Measurements from ENCODE around the gene ADORA2A.

The ADORA2A gene

GRCh38 chr22:24414523-24414922 is 12.9 kb upstream of the ADORA2A start:
- Histone ChIP-seq H3K27me3 (ENCODE audit: insufficient read depth, poor library complexity, severe bottlenecking) (no peaks in the 10 kb centered on the region), H3K4me3 (replicated peaks; ENCODE audit: insufficient read depth, low read length) (no peak overlapping the region), H3K27ac (replicated peaks) (no peak overlapping the region)
- DNase-seq (ENCODE audit: low read depth in 1 of 2, low spot score in 1 of 2): no peak
- no peak for TF ChIP-seq SPI1 (IDR thresholded peaks at IDR 0.05; ENCODE audit: borderline replicate concordance, low read depth)
- no peak for TF ChIP-seq GABPA (IDR thresholded peaks at IDR 0.05; ENCODE audit: low read depth)
- TF ChIP-seq, protein P1, sequence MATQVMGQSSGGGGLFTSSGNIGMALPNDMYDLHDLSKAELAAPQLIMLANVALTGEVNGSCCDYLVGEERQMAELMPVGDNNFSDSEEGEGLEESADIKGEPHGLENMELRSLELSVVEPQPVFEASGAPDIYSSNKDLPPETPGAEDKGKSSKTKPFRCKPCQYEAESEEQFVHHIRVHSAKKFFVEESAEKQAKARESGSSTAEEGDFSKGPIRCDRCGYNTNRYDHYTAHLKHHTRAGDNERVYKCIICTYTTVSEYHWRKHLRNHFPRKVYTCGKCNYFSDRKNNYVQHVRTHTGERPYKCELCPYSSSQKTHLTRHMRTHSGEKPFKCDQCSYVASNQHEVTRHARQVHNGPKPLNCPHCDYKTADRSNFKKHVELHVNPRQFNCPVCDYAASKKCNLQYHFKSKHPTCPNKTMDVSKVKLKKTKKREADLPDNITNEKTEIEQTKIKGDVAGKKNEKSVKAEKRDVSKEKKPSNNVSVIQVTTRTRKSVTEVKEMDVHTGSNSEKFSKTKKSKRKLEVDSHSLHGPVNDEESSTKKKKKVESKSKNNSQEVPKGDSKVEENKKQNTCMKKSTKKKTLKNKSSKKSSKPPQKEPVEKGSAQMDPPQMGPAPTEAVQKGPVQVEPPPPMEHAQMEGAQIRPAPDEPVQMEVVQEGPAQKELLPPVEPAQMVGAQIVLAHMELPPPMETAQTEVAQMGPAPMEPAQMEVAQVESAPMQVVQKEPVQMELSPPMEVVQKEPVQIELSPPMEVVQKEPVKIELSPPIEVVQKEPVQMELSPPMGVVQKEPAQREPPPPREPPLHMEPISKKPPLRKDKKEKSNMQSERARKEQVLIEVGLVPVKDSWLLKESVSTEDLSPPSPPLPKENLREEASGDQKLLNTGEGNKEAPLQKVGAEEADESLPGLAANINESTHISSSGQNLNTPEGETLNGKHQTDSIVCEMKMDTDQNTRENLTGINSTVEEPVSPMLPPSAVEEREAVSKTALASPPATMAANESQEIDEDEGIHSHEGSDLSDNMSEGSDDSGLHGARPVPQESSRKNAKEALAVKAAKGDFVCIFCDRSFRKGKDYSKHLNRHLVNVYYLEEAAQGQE (IDR thresholded peaks at IDR 0.05; ENCODE audit: insufficient replicate concordance, low read depth): no peak
- TF ChIP-seq, protein P2, sequence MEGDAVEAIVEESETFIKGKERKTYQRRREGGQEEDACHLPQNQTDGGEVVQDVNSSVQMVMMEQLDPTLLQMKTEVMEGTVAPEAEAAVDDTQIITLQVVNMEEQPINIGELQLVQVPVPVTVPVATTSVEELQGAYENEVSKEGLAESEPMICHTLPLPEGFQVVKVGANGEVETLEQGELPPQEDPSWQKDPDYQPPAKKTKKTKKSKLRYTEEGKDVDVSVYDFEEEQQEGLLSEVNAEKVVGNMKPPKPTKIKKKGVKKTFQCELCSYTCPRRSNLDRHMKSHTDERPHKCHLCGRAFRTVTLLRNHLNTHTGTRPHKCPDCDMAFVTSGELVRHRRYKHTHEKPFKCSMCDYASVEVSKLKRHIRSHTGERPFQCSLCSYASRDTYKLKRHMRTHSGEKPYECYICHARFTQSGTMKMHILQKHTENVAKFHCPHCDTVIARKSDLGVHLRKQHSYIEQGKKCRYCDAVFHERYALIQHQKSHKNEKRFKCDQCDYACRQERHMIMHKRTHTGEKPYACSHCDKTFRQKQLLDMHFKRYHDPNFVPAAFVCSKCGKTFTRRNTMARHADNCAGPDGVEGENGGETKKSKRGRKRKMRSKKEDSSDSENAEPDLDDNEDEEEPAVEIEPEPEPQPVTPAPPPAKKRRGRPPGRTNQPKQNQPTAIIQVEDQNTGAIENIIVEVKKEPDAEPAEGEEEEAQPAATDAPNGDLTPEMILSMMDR (IDR thresholded peaks at IDR 0.05; ENCODE audit: insufficient read depth, low read length): no peak
- no peak for TF ChIP-seq POLR2AphosphoS5 (IDR thresholded peaks at IDR 0.05; ENCODE audit: low read depth)

DNA sequence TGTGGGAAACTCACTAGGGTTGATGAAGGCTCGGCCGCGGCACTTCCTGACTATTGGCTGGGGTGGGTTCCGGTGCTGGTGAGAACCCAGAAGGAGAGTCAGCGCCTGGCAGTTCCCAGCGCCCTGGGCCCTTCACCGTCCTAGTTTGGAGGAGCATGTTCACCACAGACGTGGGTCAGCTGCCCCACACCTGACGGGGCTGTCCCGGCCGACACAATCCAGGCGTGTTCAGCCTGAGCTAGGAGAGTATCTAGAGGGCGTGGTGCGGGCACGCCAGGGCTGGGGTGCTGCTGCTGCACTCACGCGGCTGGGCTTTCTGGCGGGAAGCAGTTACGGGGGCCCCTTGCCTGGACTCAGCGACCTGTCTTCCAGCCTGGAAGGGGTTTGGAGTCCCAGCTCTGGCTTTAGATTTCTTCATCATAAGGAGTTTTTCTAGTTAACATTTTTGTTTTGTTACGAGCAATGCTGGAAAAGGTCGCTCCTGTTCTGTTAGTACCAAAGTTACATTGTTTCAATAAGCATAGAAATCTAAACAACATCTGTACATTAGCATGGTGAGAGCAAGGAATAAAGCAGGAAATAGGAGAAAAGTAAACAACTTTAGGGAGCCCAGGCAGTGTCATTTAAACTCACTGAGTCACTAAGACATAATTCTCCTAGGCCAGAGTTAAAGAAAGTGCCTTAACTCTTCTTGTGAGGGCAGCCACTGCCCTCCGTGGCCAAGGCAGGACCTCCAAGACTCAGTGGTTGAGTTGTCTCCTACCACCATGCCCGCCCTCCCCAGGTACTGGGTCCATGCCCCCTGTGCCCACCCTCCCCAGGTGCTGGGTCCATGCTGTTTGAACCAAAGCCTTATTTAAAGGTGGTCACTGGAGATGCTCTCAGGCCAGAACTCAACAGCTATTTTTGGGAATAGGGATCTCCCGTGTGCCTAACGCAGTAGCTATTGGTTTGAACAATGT is 12.1 kb upstream of the ADORA2A start:
- H3K27me3 ChIP-seq (ENCODE audit: insufficient read depth, poor library complexity, severe bottlenecking): no peaks in the 10 kb centered on the region
- no peak overlapping the region for H3K27ac ChIP-seq (replicated peaks)
- H3K4me3 ChIP-seq (replicated peaks; ENCODE audit: insufficient read depth, low read length): no peak overlapping the region
- DNase-seq (ENCODE audit: low read depth in 1 of 2, low spot score in 1 of 2): no peak
- no peak for TF ChIP-seq SPI1 (IDR thresholded peaks at IDR 0.05; ENCODE audit: borderline replicate concordance, low read depth)
- TF ChIP-seq, protein P1 (IDR thresholded peaks at IDR 0.05; ENCODE audit: insufficient replicate concordance, low read depth): no peak
- TF ChIP-seq GABPA (IDR thresholded peaks at IDR 0.05; ENCODE audit: low read depth): no peak
- TF ChIP-seq POLR2AphosphoS5 (IDR thresholded peaks at IDR 0.05; ENCODE audit: low read depth): no peak
- TF ChIP-seq, protein P2 (IDR thresholded peaks at IDR 0.05; ENCODE audit: insufficient read depth, low read length): no peak

- TF ChIP-seq SPI1 (IDR thresholded peaks at IDR 0.05; ENCODE audit: borderline replicate concordance, low read depth) (no peak), POLR2AphosphoS5 (IDR thresholded peaks at IDR 0.05; ENCODE audit: low read depth) (no peak), GABPA (IDR thresholded peaks at IDR 0.05; ENCODE audit: low read depth) (no peak)
- TF ChIP-seq, protein P2 (IDR thresholded peaks at IDR 0.05; ENCODE audit: insufficient read depth, low read length): no peak
- TF ChIP-seq, protein P1 (IDR thresholded peaks at IDR 0.05; ENCODE audit: insufficient replicate concordance, low read depth): no peak
- DNase-seq (ENCODE audit: low read depth in 1 of 2, low spot score in 1 of 2): no peak
- Histone ChIP-seq H3K27me3 (ENCODE audit: insufficient read depth, poor library complexity, severe bottlenecking) (no peaks in the 10 kb centered on the region), H3K4me3 (replicated peaks; ENCODE audit: insufficient read depth, low read length) (no peak overlapping the region), H3K27ac (replicated peaks) (no peak overlapping the region)
Measured at GRCh38 chr22:24416095-24416494, 11.3 kb upstream of the ADORA2A start.

Data from HL-60 (cell line).